ENCODE results near the gene OVCA2.
A peak's percentile ranks its signal among the peaks of the same experiment; 100 is the strongest.

Gene OVCA2

DNA sequence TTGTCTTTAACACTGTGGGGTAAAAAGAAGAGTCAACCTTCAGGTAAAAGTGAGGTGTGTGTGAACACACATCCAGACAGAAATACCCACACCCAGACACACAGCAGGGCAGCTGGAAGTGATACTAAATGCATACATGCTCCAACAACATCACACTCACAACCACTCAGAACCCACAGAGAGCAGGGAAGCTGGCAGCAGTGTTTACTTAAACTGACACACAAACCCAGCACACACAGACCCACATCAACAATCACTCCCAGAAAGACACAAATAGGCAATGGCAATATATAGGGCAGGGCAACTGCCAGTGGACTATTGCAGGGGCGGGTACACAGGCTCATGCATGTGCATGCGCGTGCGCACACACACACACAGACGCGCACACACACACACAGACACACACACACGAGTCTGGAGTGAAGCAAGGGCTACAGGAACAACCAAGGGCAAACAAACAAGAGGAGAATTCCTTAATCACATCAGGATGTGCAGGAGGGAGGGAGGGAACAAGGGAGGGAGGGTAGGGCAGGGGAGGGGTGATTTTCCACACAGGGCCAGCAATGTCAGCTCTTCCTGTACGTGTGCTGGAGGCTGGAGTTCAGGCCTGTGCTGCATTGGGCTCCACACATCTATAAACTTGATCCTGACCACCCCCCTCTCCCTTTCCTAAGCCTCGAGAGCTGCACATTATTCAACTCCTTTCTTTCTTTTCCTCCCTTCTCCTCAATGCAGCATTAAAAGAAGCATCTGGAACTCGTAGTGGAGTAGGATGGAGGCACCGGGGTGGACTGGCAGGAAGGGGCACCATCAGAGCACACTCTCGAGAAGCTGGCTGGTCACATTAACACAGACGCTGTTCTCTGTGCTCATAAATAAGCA lies 43.2 kb downstream of the OVCA2 start:
- DNase-seq (ENCODE audit: low read depth in 2 of 2): no peak

DNA sequence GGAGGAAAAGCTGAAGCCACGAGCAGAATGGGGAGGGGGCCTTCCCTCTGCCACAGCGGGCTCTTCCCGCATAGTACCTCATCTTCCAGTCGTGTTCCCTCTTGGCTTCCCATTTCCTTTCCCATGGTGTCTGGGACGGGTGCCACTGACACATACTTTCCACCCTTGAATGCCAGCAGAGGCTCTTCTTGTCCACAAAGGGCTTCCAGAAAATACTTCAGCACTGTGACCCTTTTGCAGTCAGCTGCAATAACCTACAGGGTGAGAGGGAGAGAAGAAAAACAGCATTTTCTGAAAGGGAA lies 43.8 kb downstream of the OVCA2 start:
- no peak for DNase-seq (ENCODE audit: low read depth in 2 of 2)

DNA sequence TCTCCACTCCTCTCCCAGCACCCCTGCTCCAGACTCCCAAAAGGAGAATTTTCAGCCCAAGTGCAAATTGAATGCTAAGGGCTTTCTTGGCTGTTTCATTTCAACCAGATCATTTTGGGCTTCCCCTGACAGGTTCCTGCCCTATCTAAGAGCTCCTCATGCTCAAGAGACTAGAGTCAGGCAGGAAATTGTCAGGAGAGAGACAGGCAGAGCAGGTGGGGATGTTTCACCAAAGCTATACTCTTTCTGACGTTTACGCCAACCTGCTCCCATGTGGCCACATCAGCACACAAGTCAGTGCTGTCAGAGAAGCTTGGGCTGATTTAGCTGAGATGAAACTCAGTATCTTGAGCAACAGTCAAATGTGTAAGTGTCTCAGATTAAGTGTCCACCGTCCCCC lies 44.5 kb downstream of the OVCA2 start:
- DNase-seq (ENCODE audit: low read depth in 2 of 2): no peak

DNA sequence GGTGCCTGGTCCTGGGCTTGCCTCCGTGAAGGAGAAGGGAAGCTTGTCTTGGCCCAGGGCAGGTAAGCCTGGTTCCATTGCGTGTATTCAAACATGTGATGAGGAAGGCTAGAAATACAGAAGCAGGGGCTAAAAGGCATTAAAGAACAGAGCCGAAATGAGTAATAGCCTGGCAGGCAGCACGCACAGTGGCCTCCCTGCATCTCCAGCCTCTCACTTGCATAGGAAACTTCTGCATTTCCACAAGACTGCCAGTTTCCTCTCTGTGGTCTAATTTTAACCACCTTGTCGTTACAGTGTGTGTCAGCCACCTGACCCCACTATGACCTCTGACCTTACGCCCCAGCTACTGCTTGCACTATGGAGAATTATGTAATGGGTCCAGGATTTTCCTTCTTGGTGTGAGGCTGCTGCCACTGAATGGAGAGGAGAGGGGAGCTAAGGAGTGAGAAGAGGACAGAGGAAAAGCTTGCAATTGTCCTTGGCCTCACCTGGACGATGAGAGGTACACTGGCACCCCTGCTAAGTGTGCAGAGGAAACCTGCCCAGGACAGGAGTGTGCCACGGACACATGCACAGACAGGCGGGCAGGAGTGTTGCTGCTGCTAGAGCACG lies 45.9 kb downstream of the OVCA2 start:
- no peak for DNase-seq (ENCODE audit: low read depth in 2 of 2)

DNA sequence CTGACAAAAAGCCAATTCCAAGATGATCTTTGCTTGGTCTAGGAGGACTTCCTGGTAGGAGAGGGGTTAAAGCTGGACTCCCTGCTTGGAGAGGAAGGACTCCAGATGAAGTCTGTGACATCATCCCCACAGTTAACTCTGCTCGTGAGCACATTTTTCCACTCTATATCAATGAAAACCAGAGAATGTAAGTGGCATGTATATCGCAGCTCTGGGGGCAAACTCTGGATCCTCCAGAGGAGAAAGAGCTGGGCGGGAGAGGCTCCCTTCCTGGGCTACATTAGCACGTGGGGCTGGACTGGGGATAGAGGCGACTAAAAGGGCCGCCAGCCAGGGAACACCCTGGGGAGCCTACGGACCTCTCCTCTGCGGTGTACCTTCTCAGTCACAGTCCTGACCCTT lies 47.2 kb downstream of the OVCA2 start:
- DNase-seq (ENCODE audit: low read depth in 2 of 2): no peak

DNA sequence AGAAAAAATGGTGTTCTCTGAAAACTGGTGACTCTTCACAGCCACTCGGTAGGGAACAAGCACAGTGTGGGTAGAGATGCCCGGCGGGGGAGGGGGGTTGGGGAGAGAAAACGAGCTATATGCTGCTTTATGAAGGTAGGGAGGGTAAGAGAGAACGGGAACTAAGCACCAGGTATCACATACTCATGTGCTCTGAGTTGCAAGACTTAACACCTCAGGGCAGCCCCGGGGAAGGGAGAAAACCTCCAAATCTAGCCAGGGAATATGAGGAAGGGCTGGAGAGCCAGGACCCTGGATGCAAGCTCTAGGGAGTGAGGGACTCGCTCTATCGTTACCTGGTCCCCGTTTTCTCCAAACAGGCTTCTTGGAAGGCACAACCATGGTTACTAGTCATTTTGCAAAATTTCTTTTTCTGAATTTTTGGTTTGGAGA lies 48.4 kb downstream of the OVCA2 start:
- DNase-seq (ENCODE audit: low read depth in 2 of 2): peak; percentile 18 to 21

DNA sequence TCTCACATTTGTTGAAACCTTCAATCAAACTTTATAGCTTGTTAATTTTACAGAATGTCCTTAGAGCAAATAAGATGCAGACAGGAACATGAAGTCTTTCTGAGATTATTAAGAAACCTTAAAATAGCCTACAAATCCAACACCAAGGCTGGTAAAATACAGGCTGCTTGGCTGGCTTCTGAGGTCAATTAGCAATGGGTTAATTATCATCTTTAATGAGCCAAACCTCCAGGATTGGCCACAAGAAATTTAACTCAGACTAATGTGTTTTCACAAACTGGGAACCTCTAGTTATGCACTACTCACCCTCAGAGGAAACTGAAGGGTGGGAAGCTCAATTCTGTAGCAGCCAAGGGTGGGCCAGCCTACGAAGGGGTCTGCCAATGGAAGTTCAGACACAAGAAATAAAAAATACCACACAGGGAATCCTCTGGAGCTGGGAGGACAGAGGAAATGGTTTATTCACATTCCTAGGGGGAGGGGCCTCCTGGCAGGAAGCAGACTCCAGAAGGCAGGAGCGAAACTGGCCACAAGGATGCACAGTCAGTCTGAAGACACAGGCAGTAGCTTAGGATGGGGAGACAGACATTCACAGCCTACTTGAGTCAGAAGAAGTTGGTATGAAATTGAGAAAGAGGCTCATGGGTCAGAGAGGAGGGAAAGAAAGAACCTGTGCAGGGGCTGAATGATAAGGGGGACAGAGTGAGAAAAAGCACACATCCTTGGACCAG lies 49.1 kb downstream of the OVCA2 start:
- no peak for DNase-seq (ENCODE audit: low read depth in 2 of 2)

DNA sequence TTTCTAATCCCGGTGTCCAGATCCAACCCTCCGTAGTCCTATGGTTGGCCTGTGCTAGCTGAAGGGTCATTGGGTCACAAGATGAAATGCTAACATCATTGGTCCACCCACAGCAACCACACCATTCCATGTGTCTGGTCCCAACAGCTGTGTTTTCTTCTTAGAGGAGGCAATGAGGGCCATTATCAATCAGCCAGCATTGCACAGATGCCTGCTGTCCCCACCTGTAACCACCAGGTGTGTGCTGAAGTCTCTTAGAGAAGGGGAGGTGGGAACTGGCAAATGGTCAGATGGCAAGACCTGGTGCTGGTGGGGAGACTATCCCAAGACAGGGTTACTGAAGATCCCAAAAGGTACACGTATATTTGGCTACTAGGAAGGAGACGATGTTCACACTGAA lies 50.4 kb downstream of the OVCA2 start:
- DNase-seq (ENCODE audit: low read depth in 2 of 2): no peak
